PC-3 (cell line): Measurements from ENCODE around the gene ERGIC1. TPM values are rescaled to one million over a fixed set of nuclear protein-coding genes. Genes with fewer than 3 reads are reported as not detected.

ENCODE experiments used
- ATAC-seq: fragments of 200-7000 bp; cut with Tn5 transposase; 2 replicates; pipeline ENCODE4 v1.9.1; 2020; ENCODE audit warnings: mild to moderate bottlenecking, moderate library complexity
- BruUV-seq: library from RNA; stranded (reverse); fragments of 400-500 nt; replicated peaks from 2 replicates; lab custom pipeline; 2021; lab: Mats Ljungman, UMichigan
- CTCF ChIA-PET: fragments of 300-600 bp; sonication (Branson Sonifier 250); formaldehyde crosslinking; loops from one replicate; lab custom pipeline; 2022; ENCODE audit warnings: antibody characterized with exemption; lab: Charles Lee
- POLR2A ChIA-PET: fragments of 300-600 bp; sonication (Branson Sonifier 250); formaldehyde crosslinking; loops from one replicate; lab custom pipeline; 2022; ENCODE audit warnings: antibody characterized with exemption; ENCODE audit not compliant: unreplicated experiment; lab: Charles Lee
- DNase-seq: peaks from one replicate; pipeline ENCODE4 v3.0.0-alpha.2; 2015
- H2AFZ ChIP-seq: fragments of 300-600 bp; sonication (generic); 2 replicates; pipeline ENCODE4 v1.6.0; 2016; ENCODE audit warnings: antibody characterized with exemption, low read length
- H3F3A ChIP-seq: fragments of 300-600 bp; sonication (generic); one replicate; pipeline ENCODE4 v1.6.0; 2017; ENCODE audit warnings: antibody characterized with exemption, low read length, control low read depth, mild to moderate bottlenecking; ENCODE audit not compliant: unreplicated experiment
- H3K27ac ChIP-seq: fragments of 300-600 bp; sonication (generic); 2 replicates; pipeline ENCODE4 v1.5.1; 2016; ENCODE audit warnings: mild to moderate bottlenecking, low read length
- H3K27me3 ChIP-seq: fragments of 300-600 bp; sonication (generic); 2 replicates; pipeline ENCODE4 v1.6.1; 2016; ENCODE audit warnings: low read length, mixed read lengths
- H3K36me3 ChIP-seq: fragments of 300-600 bp; sonication (generic); 2 replicates; pipeline ENCODE4 v1.6.1; 2016; ENCODE audit warnings: low read depth, mixed run types, low read length, mixed read lengths
- H3K4me1 ChIP-seq: fragments of 300-600 bp; sonication (generic); 2 replicates; pipeline ENCODE4 v1.5.1; 2016; ENCODE audit warnings: low read length; ENCODE audit not compliant: insufficient read depth
- H3K4me2 ChIP-seq: fragments of 300-600 bp; sonication (generic); 2 replicates; pipeline ENCODE4 v1.6.0; 2016; ENCODE audit warnings: low read length
- H3K4me3 ChIP-seq: fragments of 300-600 bp; sonication (generic); 2 replicates; pipeline ENCODE4 v1.5.1; 2016; ENCODE audit warnings: mild to moderate bottlenecking, low read length, mixed read lengths
- H3K79me2 ChIP-seq: fragments of 300-600 bp; sonication (generic); 2 replicates; pipeline ENCODE4 v1.6.1; 2017; ENCODE audit warnings: low read length, mixed read lengths
- H3K9ac ChIP-seq: fragments of 300-600 bp; sonication (generic); 2 replicates; pipeline ENCODE4 v1.6.0; 2016; ENCODE audit warnings: mild to moderate bottlenecking, low read length
- H3K9me2 ChIP-seq: fragments of 300-600 bp; sonication (generic); replicated peaks from 2 replicates; pipeline ENCODE4 v1.6.1; 2016; ENCODE audit warnings: mixed run types, low read length, mixed read lengths
- H3K9me3 ChIP-seq: fragments of 300-600 bp; sonication (generic); 2 replicates; pipeline ENCODE4 v1.6.1; 2016; ENCODE audit warnings: low read length, mixed read lengths
- H4K20me1 ChIP-seq: fragments of 300-600 bp; sonication (generic); 2 replicates; pipeline ENCODE4 v1.6.1; 2016; ENCODE audit warnings: low read length, mixed read lengths
- EZH2 ChIP-seq: fragments of 300-600 bp; sonication (generic); IDR thresholded peaks from one replicate; pipeline ENCODE4 v1.6.1; 2017; ENCODE audit warnings: antibody characterized with exemption, mild to moderate bottlenecking, low read length; ENCODE audit not compliant: unreplicated experiment
- EZH2phosphoT487 ChIP-seq: fragments of 300-600 bp; sonication (generic); IDR thresholded peaks from 2 replicates; pipeline ENCODE4 v1.6.1; 2018; ENCODE audit warnings: mild to moderate bottlenecking, antibody characterized with exemption, low read length, borderline replicate concordance
- intact Hi-C: fragments of 100-400 bp; cut with micrococcal nuclease; formaldehyde crosslinking; loops from 2 replicates; pipeline ENCODE4 v1.9.0; 2023
- total RNA-seq: library from RNA; depleted of rRNA; stranded (reverse); fragments of >200 nt; gene quantifications from 2 replicates; pipeline ENCODE4 v1.2.3, GENCODE V29; 2014
- TF ChIP-seq, protein P1 (sequence below): fragments of 300-600 bp; sonication (generic); conservative IDR thresholded peaks from 2 replicates; pipeline ENCODE4 v1.5.1; 2017; ENCODE audit warnings: antibody characterized with exemption, low read depth, mild to moderate bottlenecking, low read length

The ERGIC1 gene
- total RNA-seq, 1 experiment from 2014 or later, result 148 TPM

DNA sequence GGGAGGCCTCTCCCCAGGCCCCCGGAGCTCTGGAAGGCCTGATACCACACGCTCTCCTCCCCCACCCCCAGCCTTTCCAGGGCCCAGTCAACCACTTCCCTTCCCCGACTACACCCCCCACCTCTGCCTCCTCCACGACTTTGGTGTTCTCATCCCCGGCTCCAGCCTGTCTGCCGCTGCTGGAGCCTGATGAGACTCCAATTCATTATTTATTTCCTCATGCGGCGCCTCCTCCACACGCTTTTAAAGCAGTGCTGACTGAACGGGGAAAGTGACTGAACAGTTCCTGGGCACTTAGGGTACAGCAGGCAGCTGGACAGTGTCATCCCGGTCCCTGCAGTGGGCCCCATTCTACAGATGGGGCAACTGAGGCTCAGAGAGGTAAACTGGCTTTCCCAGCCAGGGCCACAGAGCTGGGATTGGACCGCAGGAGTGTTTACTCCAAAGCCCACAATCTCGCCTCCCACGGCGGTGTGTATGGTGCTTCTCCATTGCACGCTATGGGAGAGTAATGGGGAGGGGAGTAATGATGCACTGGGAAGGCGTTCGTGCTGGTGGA is 109.3 kb downstream of the ERGIC1 start:
- H3K27ac ChIP-seq, result no peak overlapping the region
- no peak for TF ChIP-seq EZH2
- TF ChIP-seq, protein P1, sequence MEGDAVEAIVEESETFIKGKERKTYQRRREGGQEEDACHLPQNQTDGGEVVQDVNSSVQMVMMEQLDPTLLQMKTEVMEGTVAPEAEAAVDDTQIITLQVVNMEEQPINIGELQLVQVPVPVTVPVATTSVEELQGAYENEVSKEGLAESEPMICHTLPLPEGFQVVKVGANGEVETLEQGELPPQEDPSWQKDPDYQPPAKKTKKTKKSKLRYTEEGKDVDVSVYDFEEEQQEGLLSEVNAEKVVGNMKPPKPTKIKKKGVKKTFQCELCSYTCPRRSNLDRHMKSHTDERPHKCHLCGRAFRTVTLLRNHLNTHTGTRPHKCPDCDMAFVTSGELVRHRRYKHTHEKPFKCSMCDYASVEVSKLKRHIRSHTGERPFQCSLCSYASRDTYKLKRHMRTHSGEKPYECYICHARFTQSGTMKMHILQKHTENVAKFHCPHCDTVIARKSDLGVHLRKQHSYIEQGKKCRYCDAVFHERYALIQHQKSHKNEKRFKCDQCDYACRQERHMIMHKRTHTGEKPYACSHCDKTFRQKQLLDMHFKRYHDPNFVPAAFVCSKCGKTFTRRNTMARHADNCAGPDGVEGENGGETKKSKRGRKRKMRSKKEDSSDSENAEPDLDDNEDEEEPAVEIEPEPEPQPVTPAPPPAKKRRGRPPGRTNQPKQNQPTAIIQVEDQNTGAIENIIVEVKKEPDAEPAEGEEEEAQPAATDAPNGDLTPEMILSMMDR, result no peak
- no peak for TF ChIP-seq EZH2phosphoT487
- H2AFZ ChIP-seq, result no peak overlapping the region
- POLR2A ChIA-PET, result no interaction called here
- no peaks in the 10 kb centered on the region for H3K27me3 ChIP-seq
- H3K4me2 ChIP-seq, result no peak overlapping the region
- intact Hi-C loops, result no loop called here
- H4K20me1 ChIP-seq, result no peaks in the 10 kb centered on the region
- no peaks in the 10 kb centered on the region for H3F3A ChIP-seq
- H3K9me2 ChIP-seq, result no peaks in the 10 kb centered on the region
- CTCF ChIA-PET, result no interaction called here
- H3K79me2 ChIP-seq, result no peaks in the 10 kb centered on the region
- no TSS peak for BruUV-seq
- H3K9ac ChIP-seq, result no peak overlapping the region
- no peaks in the 10 kb centered on the region for H3K9me3 ChIP-seq
- no peaks in the 10 kb centered on the region; the same call in none of the 2 replicates for H3K36me3 ChIP-seq
- ATAC-seq (no peak), DNase-seq (no peak)
- no peak overlapping the region for H3K4me3 ChIP-seq
- no peaks in the 10 kb centered on the region for H3K4me1 ChIP-seq

DNA sequence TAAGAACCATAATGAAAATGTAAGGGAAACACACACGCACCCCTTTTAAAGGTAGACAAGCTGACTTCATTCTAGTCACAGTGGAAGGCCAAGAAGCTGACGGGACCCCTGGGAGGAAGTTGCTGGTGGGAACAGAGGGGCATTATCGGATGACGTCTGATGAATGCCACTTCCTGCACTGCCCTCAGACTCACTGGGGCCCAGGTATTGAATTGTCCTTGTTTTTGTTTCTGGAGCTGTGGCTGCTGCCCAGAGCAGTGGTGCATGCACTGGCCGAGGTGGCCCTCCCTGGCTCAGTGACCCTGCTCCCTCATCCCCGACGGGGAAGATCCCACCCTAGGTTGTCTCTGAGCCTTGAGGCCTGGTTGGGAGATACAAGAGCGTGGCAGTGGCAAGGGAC is 109.9 kb downstream of the ERGIC1 start:
- Histone ChIP-seq H3K36me3 (no peaks in the 10 kb centered on the region; the same call in none of the 2 replicates), H3K79me2 (no peaks in the 10 kb centered on the region), H3K4me2 (no peak overlapping the region), H4K20me1 (no peaks in the 10 kb centered on the region), H3F3A (no peaks in the 10 kb centered on the region), H3K4me1 (no peaks in the 10 kb centered on the region), H3K9ac (no peak overlapping the region), H3K9me3 (no peaks in the 10 kb centered on the region), H3K27ac (no peak overlapping the region), H3K9me2 (no peaks in the 10 kb centered on the region), H2AFZ (no peak overlapping the region), H3K27me3 (no peaks in the 10 kb centered on the region), H3K4me3 (no peak overlapping the region)
- DNase-seq (no peak), ATAC-seq (no peak)
- BruUV-seq, result no TSS peak
- POLR2A ChIA-PET, result no interaction called here
- CTCF ChIA-PET, result no interaction called here
- TF ChIP-seq, protein P1, result no peak
- TF ChIP-seq EZH2 (no peak), EZH2phosphoT487 (no peak)
- intact Hi-C loops, result no loop called here

DNA sequence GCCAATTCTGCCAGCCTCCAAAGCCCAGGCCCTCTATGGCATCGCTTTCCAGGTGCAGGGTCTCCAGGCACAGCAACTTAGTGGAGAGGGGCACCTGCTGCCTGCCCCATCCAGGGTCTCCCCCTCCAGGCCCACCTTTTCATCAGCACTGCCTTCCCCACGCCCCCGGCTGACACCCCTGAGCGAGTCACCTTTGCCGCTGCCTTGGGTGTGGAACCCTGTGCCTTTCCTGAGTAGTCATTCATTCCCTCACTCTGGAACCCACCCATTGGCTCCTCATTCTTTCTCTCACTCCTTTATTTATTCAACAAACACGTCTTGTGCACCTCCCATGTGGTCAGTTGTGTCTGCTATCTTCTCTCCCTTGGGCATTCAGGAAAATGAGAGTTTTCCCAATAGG is 110.7 kb downstream of the ERGIC1 start:
- intact Hi-C loops, result no loop called here
- H3F3A ChIP-seq, result no peaks in the 10 kb centered on the region
- H3K4me1 ChIP-seq, result no peaks in the 10 kb centered on the region
- no peaks in the 10 kb centered on the region for H3K9me3 ChIP-seq
- H4K20me1 ChIP-seq, result no peaks in the 10 kb centered on the region
- no peak for ATAC-seq
- no peak for DNase-seq
- POLR2A ChIA-PET, result no interaction called here
- no peak overlapping the region for H3K27ac ChIP-seq
- TF ChIP-seq, protein P1, result no peak
- no peak for TF ChIP-seq EZH2
- no peak for TF ChIP-seq EZH2phosphoT487
- BruUV-seq, result no TSS peak
- H3K9me2 ChIP-seq, result no peaks in the 10 kb centered on the region
- no peaks in the 10 kb centered on the region; the same call in none of the 2 replicates for H3K36me3 ChIP-seq
- no peak overlapping the region for H3K4me2 ChIP-seq
- no peak overlapping the region for H3K9ac ChIP-seq
- H3K79me2 ChIP-seq, result no peaks in the 10 kb centered on the region
- H3K27me3 ChIP-seq, result no peaks in the 10 kb centered on the region
- CTCF ChIA-PET, result no interaction called here
- H3K4me3 ChIP-seq, result no peak overlapping the region
- no peak overlapping the region for H2AFZ ChIP-seq
